HG03571 (cell line): Measurements from ENCODE around the gene TTC5.
"Not testable (repeated sequence)": the region's sequence is repeated elsewhere in the genome, so short reads cannot be mapped to it uniquely, and the experiment has no call there.

Experiments
- ATAC-seq: cut with Tn5 transposase; IDR thresholded peaks from one replicate; pipeline ENCODE4 v1.9.1; 2021; ENCODE audit not compliant: unreplicated experiment

The TTC5 gene

DNA sequence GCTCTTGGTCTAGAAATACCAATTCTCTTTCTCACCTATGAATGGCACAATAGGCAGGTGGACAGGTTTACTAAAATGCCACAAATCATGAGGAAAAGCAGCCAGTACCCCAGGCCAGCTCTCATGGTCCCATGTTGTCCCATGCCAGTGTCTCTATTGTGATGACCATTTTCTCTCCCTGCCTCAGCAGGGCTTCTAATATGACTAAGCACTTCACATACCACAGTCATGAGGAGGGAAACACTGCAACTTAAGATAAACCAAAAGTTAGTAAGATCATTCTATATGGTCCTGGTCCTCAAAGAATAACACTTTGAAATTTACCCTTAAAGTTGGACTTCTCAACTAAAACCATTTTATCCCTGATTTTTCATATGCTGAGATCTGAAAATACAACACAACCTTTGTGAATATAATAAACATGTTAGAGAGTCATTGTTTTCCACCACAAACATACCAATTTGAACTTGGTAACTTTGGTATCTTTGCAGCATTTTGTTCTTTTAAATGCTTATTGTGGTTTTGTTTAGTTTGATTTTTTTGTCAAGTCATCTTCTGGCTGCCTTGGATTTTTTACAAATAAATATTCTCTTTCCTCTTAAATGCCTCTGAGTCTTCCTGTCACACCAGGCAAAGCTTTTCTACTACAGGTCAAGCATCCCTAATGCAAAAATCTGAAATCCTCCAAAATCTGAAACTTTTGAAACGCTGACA, 3.6 kb downstream of the TTC5 start:
- ATAC-seq: no peak

DNA sequence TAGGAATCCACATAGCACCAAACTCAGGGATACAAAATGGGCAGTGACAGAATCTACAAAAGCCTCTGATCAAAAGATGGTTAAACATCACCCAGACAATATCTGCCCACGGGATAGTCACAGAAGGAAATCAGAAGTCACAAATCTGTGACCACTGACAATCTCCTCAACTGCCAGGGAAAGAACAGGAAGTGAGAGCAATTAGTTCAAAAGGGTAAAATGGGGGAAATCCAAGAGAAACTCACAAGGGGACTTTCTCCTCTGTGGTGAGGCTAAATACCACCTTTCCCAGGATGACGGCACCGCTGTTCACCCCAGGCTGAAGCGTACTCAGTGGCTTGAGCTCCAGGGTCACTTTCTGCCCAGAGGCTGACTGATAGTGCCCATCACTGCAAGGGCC, 10.7 kb downstream of the TTC5 start:
- no peak for ATAC-seq

DNA sequence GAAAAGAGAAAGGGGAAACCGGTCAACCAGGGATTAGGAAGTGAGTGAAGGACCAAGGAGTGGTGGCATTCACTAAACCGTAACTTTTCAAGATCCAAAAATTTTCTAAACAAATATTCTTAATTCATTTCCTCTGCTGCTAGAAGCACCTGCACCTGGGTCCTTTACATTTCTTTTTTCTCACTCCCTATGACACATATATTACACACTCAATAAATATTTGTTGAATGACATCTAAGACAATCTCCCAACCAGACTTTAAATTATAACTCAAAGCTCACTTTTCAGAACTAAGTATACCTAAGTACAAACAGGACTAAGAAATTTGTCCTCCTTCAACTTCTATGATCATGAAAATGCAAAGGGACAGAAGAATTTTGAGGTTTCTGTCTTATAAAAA, 11.1 kb downstream of the TTC5 start:
- ATAC-seq: no peak

DNA sequence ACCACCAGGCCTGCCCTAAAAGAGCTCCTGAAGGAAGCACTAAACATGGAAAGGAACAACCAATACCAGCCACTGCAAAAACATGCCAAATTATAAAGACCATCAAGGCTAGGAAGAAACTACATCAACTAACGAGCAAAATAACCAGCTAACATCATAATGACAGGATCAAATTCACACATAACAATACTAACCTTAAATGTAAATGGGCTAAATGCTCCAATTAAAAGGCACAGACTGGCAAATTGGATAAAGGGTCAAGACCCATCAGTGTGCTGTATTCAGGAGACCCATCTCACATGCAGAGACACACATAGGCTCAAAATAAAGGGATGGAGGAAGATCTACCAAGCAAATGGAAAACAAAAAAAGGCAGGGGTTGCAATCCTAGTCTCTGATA, 23.8 kb downstream of the TTC5 start:
- not testable (repeated sequence) for ATAC-seq

DNA sequence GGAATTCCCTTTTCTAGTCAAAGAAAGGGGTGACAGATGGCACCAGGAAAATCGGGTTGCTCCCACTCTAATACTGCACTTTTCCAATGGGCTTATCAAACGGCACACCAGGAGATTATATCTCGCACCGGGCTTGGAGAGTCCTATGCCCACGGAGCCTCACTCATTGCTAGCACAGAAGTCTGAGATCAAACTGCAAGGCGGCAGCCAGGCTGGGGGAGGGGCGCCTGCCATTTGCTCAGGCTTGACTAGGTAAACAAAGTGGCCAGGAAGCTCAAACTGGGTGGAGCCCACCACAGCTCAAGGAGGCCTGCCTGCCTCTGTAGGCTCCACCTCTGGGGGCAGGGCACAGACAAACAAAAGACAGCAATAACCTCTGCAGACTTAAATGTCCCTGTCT, 25.5 kb downstream of the TTC5 start:
- ATAC-seq: not testable (repeated sequence)

DNA sequence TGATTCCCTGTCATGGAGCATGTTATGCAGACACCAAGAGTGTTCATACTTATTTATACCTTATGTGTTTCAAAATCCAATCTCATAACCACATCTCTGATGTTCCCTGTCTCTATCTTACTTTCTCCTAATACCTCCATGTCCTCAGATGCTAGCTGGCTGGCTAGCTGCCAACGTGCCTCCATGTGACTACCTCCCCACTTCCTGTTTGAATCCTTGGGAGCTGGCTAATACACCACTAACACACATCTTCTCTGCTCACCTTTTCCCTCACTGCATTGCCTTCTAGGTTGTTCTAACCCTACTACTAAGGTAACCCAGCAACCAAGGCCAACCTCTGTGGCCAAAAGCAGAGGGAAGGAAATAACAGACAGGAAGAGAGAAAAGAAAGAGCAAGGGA, 27.3 kb downstream of the TTC5 start:
- ATAC-seq: no peak

DNA sequence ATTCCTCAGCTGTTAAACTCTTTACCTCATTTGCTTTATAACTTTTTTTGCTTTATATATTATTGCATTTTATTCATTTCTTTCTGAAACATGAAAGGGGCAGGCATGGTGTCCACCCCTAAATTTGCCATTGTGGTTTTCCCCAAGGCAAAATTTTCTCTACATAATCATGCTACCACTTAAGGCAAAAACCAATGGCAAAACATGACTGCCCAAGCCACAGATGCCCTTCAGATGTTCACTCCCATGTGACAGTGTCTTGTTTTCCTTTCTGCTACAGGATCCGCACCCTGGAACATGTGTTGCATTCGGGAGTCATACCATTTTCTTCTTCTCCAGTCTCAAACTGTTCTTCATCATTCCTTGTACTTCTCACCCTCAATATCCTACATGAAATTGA, 28.3 kb downstream of the TTC5 start:
- no peak for ATAC-seq

DNA sequence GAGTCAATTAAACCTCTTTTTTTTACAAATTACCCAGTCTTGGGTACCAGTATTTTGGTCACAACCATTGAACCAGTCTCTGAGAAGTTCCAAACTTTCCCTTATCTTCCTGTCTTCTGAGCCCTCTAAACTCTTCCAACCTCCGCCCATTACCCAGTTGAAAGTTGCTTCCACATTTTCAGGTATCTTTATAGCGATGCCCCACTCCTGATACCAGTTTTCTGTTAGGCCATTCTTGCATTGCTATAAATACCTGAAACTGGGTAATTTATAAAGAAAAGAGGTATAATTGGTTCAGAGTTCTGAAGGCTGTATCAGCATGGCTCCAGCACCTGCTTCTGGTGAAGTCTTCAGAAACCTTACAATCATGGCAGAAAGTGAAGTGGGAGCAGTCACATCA, 31.7 kb downstream of the TTC5 start:
- ATAC-seq: no peak

DNA sequence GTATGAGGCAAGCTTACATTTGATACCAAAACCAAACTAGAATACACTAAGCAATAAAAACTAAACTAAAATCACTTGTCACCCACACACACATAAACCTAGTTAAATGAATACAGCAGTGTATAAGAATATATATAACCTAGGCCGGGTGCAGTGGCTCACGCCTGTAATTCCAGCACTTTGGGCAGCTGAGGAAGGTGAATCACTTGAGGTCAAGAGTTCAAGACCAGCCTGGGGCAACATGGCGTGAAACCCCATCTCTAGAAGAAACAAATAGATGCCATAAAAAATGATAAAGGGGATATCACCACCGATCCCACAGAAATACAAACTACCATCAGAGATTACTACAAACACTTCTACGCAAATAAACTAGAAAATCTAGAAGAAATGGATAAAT, 41.4 kb downstream of the TTC5 start:
- ATAC-seq: not testable (repeated sequence)

DNA sequence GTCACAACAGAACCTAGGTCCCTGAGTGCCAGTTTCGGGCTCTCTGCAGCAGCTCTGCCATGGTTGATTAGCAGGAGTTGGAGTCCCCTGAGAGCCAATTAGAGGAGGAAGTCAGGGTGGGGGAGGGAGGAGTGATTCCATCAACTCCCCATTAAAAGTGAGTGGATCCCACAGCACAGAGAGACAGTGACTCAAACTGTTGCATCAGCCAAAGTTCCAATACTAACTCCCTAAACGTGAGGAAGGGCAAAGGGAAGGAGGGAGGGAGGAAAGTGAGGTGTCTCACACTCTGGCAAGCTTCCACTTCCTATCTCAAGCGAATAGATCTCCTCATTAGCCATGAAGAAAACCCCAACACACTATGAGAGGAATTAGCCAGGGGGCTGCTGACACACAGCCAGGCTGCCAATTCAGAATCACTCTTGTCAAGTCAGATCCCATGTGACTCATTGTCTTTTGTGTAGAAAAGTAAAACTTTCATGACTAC, 43.1 kb downstream of the TTC5 start:
- no peak for ATAC-seq

DNA sequence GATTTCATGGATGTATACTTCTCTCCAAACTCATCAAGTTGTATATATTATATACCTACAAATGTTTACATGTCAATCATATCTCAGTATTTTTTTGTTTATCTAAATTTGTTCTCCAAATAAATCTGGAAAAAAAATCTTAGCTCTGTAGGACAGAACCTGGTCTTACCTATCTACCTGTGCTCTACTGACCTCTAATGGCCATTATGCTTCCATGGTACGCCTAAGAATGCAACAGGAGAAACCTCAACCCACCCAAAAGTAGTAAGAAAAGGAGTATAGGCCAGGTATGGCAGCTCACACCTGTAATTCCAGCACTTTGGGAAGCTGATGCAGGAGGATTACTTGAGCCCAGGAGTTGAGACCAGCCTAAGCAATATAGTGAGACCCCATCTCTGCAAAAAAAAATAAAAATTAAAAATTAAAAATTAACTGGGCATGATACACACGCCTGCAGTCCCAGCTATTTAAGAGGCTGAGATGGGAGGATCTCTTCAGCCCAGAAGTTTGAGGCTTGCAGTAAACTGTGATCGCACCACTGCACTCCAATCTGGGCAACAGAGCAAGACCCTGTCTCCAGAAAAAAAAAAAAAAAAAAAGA, 58.0 kb downstream of the TTC5 start:
- no peak for ATAC-seq
